Activated CD4-positive, alpha-beta T cell treated with anti-CD3 and anti-CD28 coated beads, Interleukin-2, amount 50 U/mL, for 48 hours (primary cell): ENCODE data around the gene ADAMTSL5.
A peak's percentile ranks its signal among the peaks of the same experiment; 100 is the strongest.

Experiments used
- DNase-seq, 2 experiments: peaks; one replicate each; pipeline ENCODE4 v3.0.0-alpha.2; 2020

The ADAMTSL5 gene

DNA sequence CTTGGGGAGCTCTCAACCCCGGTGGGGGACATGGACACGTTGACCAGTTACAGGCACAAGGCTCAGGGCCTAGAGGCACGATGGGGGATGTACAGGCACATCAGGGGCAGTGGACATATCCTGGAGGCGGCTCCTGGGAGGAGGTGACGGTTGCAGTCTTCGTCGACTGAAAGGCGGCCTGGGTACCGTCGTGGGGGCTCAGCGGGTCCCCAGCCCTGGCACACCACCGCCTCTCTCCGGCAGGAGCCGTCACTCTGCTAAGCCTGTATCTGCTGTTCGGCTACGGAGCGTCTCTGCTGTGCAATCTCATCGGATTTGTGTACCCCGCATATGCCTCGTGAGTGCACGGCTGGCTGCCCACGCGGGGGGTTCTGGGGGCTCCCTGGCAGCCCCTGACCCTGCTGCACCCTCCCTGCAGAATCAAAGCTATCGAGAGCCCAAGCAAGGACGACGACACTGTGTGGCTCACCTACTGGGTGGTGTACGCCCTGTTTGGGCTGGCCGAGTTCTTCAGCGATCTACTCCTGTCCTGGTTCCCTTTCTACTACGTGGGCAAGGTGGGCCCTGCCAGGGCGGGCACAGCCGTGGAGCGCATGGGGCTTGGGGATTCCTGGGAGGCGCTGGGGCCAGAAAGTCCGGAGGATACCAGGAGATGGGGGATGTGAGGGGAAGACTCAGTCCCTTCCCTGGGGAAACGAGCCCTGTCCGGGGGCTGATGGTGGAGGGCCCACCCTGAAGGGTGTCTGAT, 17.6 kb downstream of the ADAMTSL5 start:
- no peak for DNase-seq

GRCh38 chr19:1494115-1494815, 18.6 kb downstream of the ADAMTSL5 start:
- no peak for DNase-seq

- DNase-seq: no peak
Observed at GRCh38 chr19:1492474-1493006, 20.3 kb downstream of the ADAMTSL5 start.

- DNase-seq: no peak
Observed at GRCh38 chr19:1491849-1492170, 21.0 kb downstream of the ADAMTSL5 start.

GRCh38 chr19:1491114-1491848, 21.5 kb downstream of the ADAMTSL5 start, which contains the start of gene REEP6:
REEP6 (plus strand) TSS chr19:1491181; CDS start chr19:1491270, 89 bp downstream.
- no peak for DNase-seq

DNA sequence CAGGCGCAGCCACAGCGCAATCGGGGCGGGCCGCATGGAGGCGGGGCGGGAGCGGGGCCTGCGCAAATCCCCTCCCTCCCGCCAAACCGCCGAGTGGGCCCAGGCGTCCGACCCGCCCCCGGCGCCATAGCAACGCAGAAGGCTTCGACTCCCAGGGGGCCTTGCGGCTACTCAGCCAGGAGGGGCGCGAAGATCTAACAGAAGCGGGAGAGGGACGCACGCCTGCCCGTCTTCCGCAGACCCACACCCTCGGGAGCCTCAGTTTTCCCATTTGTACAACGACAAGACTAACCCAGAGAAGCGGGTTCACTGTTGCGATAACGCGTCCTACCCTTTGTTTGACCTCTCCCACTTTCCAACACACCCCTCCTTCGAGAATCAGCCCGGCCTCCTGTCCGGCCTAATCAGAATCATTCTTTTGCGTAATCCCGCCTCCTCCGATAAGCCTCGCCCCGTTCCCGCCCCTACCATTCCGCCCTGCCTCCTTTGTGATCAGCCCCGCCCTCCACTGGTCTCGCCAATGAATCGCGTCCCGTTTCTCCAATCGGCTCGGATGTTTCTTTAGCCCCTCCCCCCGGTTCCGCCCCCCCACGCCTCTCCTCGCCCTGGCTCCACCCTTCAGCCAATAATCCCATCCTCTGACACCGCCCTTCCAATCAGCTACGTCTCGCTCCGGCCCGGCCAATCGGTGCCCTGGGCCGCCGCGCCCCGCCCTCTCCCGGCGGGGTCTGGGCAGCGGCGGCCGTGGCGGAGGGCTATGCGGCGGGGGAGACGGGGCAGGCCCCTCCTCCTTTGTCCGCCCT, 22.3 kb downstream of the ADAMTSL5 start, which contains the start of gene PCSK4:
Gene PCSK4 (minus strand): TSS at position 40 of the 803 bp plus-strand sequence. CDS start 4 bp downstream, at position 36.
- DNase-seq: peak; percentile 98

DNA sequence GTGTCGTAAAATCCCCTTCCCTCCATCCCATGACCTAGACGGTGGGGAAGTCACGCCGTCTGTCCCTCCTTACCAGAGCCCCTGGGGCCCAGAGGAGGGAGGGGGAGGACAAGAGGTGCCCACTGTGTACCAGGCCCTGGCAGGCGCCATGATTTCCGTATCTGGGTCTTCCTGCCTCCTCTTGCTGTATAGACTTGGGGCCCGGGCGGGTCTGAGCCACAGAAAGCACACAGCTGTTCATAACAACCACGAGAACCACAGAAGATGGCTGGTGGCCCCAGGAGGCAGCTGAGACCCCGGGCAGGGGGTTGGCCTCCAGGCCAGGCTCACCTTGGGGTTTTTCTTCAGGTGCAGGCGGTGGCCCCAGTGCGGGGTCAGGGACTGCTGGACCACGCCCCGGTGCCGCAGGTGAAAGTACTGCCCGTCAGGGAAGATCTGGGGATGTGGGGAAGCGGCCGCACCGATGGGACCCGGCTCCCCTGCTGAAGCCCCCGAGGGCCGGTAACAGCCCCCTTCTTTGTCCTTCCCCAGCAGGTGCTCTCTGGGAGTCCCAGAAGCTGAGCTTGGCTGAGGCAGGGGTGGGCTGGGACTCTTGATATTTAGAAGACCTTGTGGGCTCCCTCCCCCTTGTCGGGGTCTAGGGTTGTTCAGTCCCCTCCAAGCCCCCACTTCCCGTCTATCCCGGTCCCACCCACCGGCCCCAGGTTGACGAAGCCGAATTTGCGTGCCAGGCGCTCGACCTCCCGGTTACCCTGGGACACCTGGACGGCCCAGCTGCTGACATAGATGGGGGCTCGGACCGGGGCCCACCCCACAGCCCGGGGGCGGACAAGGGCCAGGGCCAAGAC, 23.1 kb downstream of the ADAMTSL5 start:
- no peak for DNase-seq

DNA sequence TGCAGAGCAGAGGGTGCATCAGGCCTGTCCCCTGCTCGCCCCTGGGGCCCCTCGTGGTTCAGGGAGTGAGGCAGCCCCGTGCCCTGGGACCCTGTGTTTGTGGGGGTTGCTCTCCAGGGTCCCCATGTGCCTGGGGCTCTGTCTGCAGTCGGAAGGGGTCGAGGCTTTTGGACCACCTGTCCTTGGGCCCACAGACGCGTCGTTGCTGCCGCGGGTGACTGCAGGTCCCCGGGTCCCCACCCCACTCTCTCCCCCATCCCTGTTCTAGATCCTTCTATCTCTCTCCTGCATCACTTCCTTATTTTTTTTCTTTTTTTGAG, 24.6 kb downstream of the ADAMTSL5 start:
- no peak for DNase-seq

DNA sequence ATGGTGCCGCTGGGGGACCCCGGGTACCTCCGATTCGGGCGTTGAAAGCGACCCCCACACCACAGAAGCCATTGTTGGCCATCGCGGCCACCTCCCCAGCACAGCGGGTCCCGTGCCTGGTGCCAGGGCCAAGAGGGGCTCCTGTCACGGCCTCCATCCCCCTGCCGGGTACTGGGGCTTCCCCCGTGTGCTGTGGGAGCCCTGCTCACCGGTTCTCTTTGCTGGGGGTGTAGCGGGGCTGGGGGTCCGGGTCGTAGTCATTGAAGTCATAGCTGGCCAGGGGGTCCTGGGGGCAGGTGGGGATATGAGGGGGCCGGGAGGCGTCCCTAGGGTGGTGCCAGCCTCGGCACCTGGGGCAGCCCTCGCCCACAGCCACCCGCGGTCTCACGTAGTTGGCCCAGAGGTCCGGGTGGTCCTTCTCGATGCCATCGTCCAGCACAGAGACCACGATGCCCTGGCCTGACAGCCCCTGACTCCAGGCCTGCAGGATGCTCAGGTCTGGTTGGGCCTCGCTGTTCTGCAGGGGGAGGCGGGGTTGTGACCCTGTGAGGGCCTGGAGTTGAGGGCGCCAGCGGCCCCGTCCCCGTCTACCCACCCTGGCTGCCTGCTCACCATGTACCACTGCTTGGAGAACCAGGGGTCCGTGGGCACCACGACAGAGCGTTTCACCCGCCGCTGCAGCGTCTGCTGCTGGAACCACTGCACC, 25.1 kb downstream of the ADAMTSL5 start:
- no peak for DNase-seq

DNA sequence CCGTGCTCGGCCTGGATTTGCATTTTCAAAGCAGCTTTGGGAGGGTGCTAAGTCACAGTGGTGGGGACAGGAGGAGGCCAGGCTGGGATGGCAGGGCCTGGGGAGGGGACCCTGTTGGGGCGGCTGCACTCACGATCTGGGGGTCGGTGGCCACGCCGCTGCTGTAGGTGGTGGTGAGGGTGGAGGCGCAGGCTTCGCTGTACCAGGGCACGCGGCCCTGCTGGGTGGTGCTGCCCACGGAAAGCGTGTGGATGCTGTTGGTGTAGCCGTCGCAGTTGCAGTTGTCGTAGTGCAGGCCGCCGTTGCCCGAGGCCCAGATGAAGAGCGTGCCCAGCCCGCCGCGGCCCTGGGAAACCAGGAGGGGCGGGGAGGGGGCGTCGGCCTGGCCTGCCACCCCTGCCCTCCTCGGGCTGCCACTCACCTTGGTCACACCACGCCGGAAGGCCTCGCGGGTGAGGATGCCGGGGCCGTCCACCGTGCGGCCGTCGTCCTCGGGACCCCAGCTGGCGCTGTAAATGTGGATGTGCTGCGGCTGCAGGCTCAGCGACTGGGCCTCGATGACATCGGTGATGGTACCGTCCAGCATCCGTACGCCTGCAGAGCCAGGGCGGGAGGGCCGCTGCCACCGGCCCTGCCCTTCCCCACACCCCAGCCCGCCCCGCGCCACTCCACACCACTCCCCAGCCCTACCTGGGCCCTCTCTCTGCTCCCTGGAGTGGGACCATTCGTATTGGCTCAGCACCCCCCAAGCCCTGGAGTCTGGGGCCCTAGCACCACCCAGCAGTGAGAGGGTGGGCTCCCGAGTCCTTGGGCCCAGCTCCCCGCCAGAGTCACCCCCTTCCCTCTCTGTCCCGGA, 25.9 kb downstream of the ADAMTSL5 start:
- no peak for DNase-seq

DNA sequence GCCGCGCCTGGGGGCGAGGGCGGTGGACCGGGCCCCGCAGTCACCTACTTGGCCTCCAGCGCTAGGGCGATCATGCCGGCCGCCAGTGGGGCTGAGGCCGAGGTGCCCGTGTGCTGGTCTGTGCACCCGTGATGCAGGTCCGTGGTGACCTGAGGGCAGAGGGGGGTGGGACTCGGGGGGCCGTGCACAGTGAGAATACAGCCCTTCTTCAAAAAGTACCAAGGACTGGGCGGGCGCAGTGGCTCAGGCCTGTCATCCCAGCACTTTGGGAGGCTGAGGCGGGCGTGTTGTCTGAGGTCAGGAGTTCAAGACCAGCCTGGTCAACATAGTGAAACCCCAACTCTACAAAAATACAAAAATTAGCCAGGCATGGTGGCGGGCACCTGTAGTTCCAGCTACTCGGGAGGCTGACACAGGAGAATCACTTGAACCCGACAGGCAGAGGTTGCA, 28.8 kb downstream of the ADAMTSL5 start:
- no peak for DNase-seq

DNA sequence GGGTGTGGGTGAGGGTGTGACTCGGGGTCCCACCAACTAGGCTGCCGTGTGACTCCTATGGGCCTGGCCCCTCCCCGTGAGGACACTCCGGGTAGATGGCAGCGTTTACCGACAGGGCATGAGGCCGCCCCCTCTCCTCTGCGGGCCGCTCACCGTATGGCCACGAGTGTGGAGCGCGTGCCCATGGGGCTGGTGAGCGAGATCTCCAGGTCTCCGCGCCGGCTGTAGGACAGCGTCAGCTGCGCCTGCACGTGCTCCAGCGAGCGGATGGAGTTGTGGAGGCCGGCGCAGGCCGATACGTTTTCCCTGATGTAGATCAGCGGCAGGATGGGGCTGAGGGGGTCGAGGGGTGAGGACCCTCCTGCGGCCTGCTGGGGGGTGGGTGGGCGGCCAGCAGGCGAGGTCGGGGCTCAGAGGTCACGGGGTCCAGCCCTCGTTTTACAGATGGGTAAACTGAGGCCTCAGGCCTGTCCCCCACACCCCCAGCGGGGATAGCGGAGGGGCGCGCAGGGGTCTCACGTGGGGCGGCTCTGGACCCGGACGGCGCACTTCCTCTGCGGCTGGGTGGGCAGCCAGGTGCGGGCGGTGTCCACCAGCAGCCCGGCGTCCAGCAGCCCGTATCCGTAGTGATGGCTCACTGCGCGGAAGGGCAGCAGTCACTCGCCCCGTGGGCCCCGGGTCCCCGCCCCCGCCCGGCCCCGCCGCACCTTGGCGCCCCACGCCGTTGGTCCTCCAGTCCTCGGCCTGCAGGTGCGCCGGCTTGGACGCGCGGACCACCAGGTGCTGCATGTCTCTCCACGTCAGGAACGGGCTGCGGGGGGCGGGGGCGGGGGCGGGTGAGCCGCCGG, 29.5 kb downstream of the ADAMTSL5 start:
- no peak for DNase-seq

DNA sequence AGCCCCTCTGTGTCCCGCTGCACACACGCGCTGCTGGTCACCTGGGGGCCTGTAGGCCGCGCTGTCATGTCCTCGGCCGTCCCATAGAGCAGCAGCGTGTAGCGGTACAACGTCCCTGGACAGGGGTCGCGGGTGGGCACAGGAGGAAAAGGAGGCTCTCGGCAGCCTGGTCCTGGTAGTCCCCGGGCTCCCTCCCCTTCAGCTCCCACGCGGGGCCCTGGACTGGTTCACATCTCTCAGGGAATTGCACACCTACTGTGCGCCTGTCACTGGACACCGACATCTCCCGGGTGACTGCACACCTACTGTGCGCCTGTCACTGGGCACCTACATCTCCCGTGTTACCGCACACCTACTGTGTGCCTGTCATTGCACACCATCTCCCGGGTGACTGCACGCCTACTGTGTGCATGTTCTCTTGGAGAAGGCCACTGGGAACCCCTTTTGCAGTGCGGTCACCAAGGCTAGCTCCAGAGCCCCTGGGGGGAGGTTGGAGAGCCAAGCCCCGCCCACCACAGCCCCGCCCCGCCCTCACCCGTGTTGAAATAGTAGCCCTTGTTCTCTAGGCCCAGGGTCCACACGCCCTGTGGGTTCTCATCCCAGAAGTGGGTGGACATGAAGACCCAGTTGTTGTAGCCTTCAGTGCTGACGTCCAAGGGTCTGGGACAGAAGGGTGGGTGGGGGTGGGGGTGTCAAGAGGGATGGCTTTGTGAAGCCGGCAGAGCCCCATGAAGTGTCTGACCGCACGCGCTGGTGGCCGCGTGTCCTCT, 30.3 kb downstream of the ADAMTSL5 start:
- no peak for DNase-seq

GRCh38 chr19:1481893-1482360, 30.9 kb downstream of the ADAMTSL5 start:
- DNase-seq: no peak

DNA sequence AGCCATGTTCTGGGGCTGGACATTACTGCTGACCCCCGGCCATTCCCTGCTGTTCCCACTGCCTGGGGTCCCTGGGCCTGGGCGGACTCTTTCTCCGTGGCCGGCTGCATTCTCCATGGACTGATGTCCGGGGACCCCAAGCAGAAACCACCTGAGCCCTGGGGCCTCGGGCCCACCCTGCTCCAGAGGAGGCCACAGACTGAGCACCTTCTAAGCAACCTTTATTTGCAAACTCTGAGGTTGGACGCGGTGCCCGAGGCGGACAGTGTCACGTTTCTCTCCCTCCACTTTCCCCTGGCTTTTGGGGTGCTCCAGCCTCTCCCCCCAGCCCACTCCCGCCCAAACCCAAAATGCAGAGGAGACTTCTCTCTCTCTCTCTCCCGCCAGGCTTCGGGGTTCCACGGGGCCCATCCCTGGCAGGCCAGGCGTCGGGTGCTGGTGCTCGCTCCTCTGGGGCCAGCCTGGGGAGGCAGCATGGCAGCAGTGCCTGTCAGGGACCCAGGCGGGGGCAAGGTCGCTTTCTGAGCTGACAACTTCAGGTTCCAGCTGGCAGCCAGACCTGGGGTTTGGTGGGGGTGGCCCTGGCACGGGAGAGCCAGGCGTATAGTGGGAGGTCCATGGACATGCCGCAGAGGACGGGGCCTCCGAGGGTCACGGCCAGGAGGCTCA, 31.5 kb downstream of the ADAMTSL5 start:
- no peak for DNase-seq

GRCh38 chr19:1478934-1479707, 33.7 kb downstream of the ADAMTSL5 start, which contains the start of gene C19orf25:
C19orf25 (minus strand) TSS chr19:1479215; CDS start chr19:1478903, 312 bp downstream.
- DNase-seq: peak; percentile 94
